SK-N-SH (cell line): ENCODE data around the gene TSC22D1. TPM values are rescaled to one million over a fixed set of nuclear protein-coding genes. Genes with fewer than 3 reads are reported as not detected.

Experiments used
- CTCF ChIA-PET: fragments of 300-600, 350-600 bp; formaldehyde crosslinking; extraction: SDS; loops from one replicate; lab custom pipeline; 2021; lab: Yijun Ruan, JAX
- POLR2A ChIA-PET: fragments of 350-600 bp; sonication (Branson Sonifier 250); formaldehyde crosslinking; extraction: SDS; loops from one replicate; lab custom pipeline; 2020; ENCODE audit warnings: antibody characterized with exemption, inconsistent platforms; lab: Yijun Ruan, JAX
- DNase-seq: peaks from one replicate; pipeline ENCODE4 v3.0.0; 2012
- H2AFZ ChIP-seq: fragments of 200-600 bp; sonication (generic); 2 replicates; pipeline ENCODE4 v1.8.1; 2016; ENCODE audit warnings: antibody characterized with exemption, mild to moderate bottlenecking, low read depth
- H3F3A ChIP-seq: fragments of 200-600 bp; sonication (generic); replicated peaks from 2 replicates; pipeline ENCODE3; 2016; ENCODE audit warnings: antibody characterized with exemption, mild to moderate bottlenecking; ENCODE audit not compliant: insufficient read depth
- H3K27ac ChIP-seq, 2 experiments: fragments of 200-500 bp in 1 of 2; fragments of 200-600 bp in 1 of 2; sonication (Bioruptor generic) in 1 of 2; sonication (generic), shearing (Covaris generic) in 1 of 2; 2 replicates each; pipeline versions ENCODE4 v1.5.1 to v1.6.1; 2014 to 2016; ENCODE audit warnings: low read depth in 2 of 2, inconsistent platforms in 1 of 2, low read length in 1 of 2, mild to moderate bottlenecking in 1 of 2, mixed read lengths in 1 of 2
- H3K27me3 ChIP-seq: fragments of 200-600 bp; sonication (generic), shearing (Covaris generic); 2 replicates; pipeline ENCODE4 v1.6.1; 2016; ENCODE audit warnings: mixed run types; ENCODE audit not compliant: insufficient read depth
- H3K36me3 ChIP-seq, 2 experiments: fragments of 200-500 bp in 1 of 2; fragments of 200-600 bp in 1 of 2; sonication (Bioruptor generic) in 1 of 2; sonication (generic) in 1 of 2; replicated peaks in 1 of 2; 2 replicates each; pipeline versions ENCODE3 to v1.5.1; 2014 to 2016; ENCODE audit warnings: low read length in 1 of 2, mild to moderate bottlenecking in 1 of 2; ENCODE audit not compliant: insufficient read depth in 2 of 2, control insufficient read depth in 1 of 2
- H3K4me1 ChIP-seq, 2 experiments: fragments of 200-500 bp in 1 of 2; fragments of 200-600 bp in 1 of 2; sonication (Bioruptor generic) in 1 of 2; sonication (generic), shearing (Covaris generic) in 1 of 2; 2 replicates each; pipeline versions ENCODE4 v1.5.1 to v1.6.1; 2014 to 2016; ENCODE audit warnings: low read depth in 1 of 2, low read length in 1 of 2, mixed run types in 1 of 2; ENCODE audit not compliant: insufficient read depth in 2 of 2, control insufficient read depth in 1 of 2
- H3K4me2 ChIP-seq: fragments of 200-600 bp; sonication (generic), shearing (Covaris generic); 2 replicates; pipeline ENCODE4 v1.6.1; 2017; ENCODE audit warnings: mixed run types
- H3K4me3 ChIP-seq, 2 experiments: fragments of 200-500 bp in 1 of 2; fragments of 200-600 bp in 1 of 2; sonication (Bioruptor generic) in 1 of 2; sonication (generic), shearing (Covaris generic) in 1 of 2; 2 replicates each; pipeline versions ENCODE4 v1.5.1 to v1.8.1; 2014 to 2016; ENCODE audit warnings: low read depth in 2 of 2, inconsistent platforms in 1 of 2, low read length in 1 of 2, mild to moderate bottlenecking in 1 of 2, mixed read lengths in 1 of 2, moderate library complexity in 1 of 2
- H3K79me2 ChIP-seq: fragments of 200-600 bp; sonication (generic); 2 replicates; pipeline ENCODE4 v1.8.1; 2017; ENCODE audit warnings: mild to moderate bottlenecking; ENCODE audit not compliant: insufficient read depth
- H3K9ac ChIP-seq: fragments of 200-600 bp; sonication (generic); 2 replicates; pipeline ENCODE4 v1.6.1; 2017; ENCODE audit warnings: mixed run types
- H3K9me2 ChIP-seq: fragments of 200-600 bp; sonication (generic); 2 replicates; pipeline ENCODE4 v1.6.1; 2017; ENCODE audit warnings: mixed run types
- H3K9me3 ChIP-seq: fragments of 200-600 bp; sonication (generic); 2 replicates; pipeline ENCODE4 v1.6.1; 2017; ENCODE audit warnings: mixed run types, mild to moderate bottlenecking, moderate library complexity
- H4K20me1 ChIP-seq: fragments of 200-600 bp; sonication (generic); 2 replicates; pipeline ENCODE4 v1.6.1; 2017; ENCODE audit warnings: mild to moderate bottlenecking, mixed run types; ENCODE audit not compliant: insufficient read depth
- CHD2 ChIP-seq: fragments of 150-350 bp; IDR thresholded peaks from 2 replicates; pipeline ENCODE4 v1.6.1; 2018; ENCODE audit warnings: low read length; ENCODE audit not compliant: partially characterized antibody
- ELF1 ChIP-seq: IDR thresholded peaks from 2 replicates; pipeline ENCODE4 v1.4.0; 2012
- EP300 ChIP-seq, 2 experiments: IDR thresholded peaks; 2 replicates each; pipeline versions ENCODE4 v1.4.0 to v1.6.1; 2012; ENCODE audit warnings: borderline replicate concordance in 1 of 2, low read depth in 1 of 2, low read length in 1 of 2
- FOXM1 ChIP-seq: IDR thresholded peaks from 2 replicates; pipeline ENCODE4 v1.4.0; 2012; ENCODE audit warnings: low read depth, mild to moderate bottlenecking
- GABPA ChIP-seq: IDR thresholded peaks from 2 replicates; pipeline ENCODE4 v1.4.0; 2012; ENCODE audit warnings: low read depth, mild to moderate bottlenecking
- IRF3 ChIP-seq: fragments of 150-350 bp; IDR thresholded peaks from 2 replicates; pipeline ENCODE4 v1.6.1; 2016; ENCODE audit warnings: mild to moderate bottlenecking, low read depth, low read length
- JUND ChIP-seq: IDR thresholded peaks from 2 replicates; pipeline ENCODE4 v1.4.0; 2012
- MAX ChIP-seq: IDR thresholded peaks from 2 replicates; pipeline ENCODE4 v1.4.0; 2012; ENCODE audit warnings: low read depth
- MXI1 ChIP-seq: IDR thresholded peaks from 2 replicates; pipeline ENCODE4 v1.6.1; 2012; ENCODE audit warnings: mild to moderate bottlenecking, low read depth, low read length, improper control_type of control experiment
- NRF1 ChIP-seq: IDR thresholded peaks from 2 replicates; pipeline ENCODE4 v1.6.1; 2012; ENCODE audit warnings: low read depth, mild to moderate bottlenecking, low read length
- POLR2AphosphoS5 ChIP-seq: IDR thresholded peaks from 2 replicates; pipeline ENCODE4 v1.6.1; 2012; ENCODE audit warnings: low read depth, low read length
- RAD21 ChIP-seq: IDR thresholded peaks from 2 replicates; pipeline ENCODE4 v1.6.1; 2012; ENCODE audit warnings: mild to moderate bottlenecking, low read length
- TAF1 ChIP-seq: IDR thresholded peaks from 2 replicates; pipeline ENCODE4 v1.6.1; 2012; ENCODE audit warnings: low read depth, mild to moderate bottlenecking, low read length, moderate library complexity, borderline replicate concordance
- TCF12 ChIP-seq: IDR thresholded peaks from 2 replicates; pipeline ENCODE4 v1.4.0; 2012
- TEAD4 ChIP-seq: IDR thresholded peaks from 2 replicates; pipeline ENCODE4 v1.4.0; 2012; ENCODE audit warnings: mild to moderate bottlenecking, borderline replicate concordance; ENCODE audit not compliant: insufficient read depth
- USF1 ChIP-seq: IDR thresholded peaks from 2 replicates; pipeline ENCODE4 v1.4.0; 2012; ENCODE audit warnings: low read depth, borderline replicate concordance
- YY1 ChIP-seq: IDR thresholded peaks from 2 replicates; pipeline ENCODE4 v1.4.0; 2012; ENCODE audit warnings: low read depth, mild to moderate bottlenecking
- ZBTB33 ChIP-seq: IDR thresholded peaks from 2 replicates; pipeline ENCODE4 v1.4.0; 2012; ENCODE audit warnings: low read depth, borderline replicate concordance
- WGBS: methylation state at CpG from one replicate; pipeline ENCODE4 v1.1.6; 2017; ENCODE audit warnings: low lambda C conversion rate; 5-methylcytosine and 5-hydroxymethylcytosine counted together
- polyA plus RNA-seq, 3 experiments: library from polyadenylated mRNA; depleted of rRNA; stranded (reverse); fragments of >200 nt; gene quantifications; 2 replicates each; pipeline ENCODE4 v1.2.3, GENCODE V29; 2012
- TF ChIP-seq, protein P1 (sequence below): fragments of 200-600 bp; sonication (generic); IDR thresholded peaks from 2 replicates; pipeline ENCODE4 v1.6.1; 2017; ENCODE audit warnings: antibody characterized with exemption, mild to moderate bottlenecking, moderate library complexity
- TF ChIP-seq, protein P2 (sequence below): IDR thresholded peaks from 2 replicates; pipeline ENCODE4; 2012

Gene TSC22D1
- polyA plus RNA-seq, 1 of the 3 experiments (the other 2 are of a cell fraction) = 137 TPM

- Histone ChIP-seq H3K79me2 (peaks cover 18% of the 10 kb centered on the region), H3K4me2 (no peak overlapping the region), H3K27ac (no peak overlapping the region; a peak in 1 of 4 replicates), H3K9me2 (no peaks in the 10 kb centered on the region), H3K9ac (no peak overlapping the region), H2AFZ (no peak overlapping the region), H3K4me1 (peaks cover 4 to 25% of the 10 kb centered on the region in 2 experiments; a peak in 2 of 4 replicates), H3F3A (peaks cover 32% of the 10 kb centered on the region), H4K20me1 (peaks cover 17% of the 10 kb centered on the region; the same call in 1 of the 2 replicates), H3K9me3 (no peaks in the 10 kb centered on the region), H3K27me3 (no peaks in the 10 kb centered on the region), H3K36me3 (peaks cover 26 to 37% of the 10 kb centered on the region in 2 experiments), H3K4me3 (no peak overlapping the region)
- 93% methylated on average over 4 of the region's 4 CpGs for WGBS
- CTCF ChIA-PET = interaction anchor here (0.8 to 1.4 kb wide), 4 partner anchors 17 to 526 kb away, joined by 3 read pairs; no protein-coding TSS in a partner anchor
- TF ChIP-seq CHD2 = no peak
- TF ChIP-seq, protein P1, sequence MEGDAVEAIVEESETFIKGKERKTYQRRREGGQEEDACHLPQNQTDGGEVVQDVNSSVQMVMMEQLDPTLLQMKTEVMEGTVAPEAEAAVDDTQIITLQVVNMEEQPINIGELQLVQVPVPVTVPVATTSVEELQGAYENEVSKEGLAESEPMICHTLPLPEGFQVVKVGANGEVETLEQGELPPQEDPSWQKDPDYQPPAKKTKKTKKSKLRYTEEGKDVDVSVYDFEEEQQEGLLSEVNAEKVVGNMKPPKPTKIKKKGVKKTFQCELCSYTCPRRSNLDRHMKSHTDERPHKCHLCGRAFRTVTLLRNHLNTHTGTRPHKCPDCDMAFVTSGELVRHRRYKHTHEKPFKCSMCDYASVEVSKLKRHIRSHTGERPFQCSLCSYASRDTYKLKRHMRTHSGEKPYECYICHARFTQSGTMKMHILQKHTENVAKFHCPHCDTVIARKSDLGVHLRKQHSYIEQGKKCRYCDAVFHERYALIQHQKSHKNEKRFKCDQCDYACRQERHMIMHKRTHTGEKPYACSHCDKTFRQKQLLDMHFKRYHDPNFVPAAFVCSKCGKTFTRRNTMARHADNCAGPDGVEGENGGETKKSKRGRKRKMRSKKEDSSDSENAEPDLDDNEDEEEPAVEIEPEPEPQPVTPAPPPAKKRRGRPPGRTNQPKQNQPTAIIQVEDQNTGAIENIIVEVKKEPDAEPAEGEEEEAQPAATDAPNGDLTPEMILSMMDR = no peak
- 0 out of 2 replicates have a peak, but pooled peaks have one; percentile 10 for TF ChIP-seq RAD21
- POLR2A ChIA-PET = no interaction called here
- DNase-seq = no peak
Measured at GRCh38 chr13:44431150-44431549, 145.0 kb downstream of the TSC22D1 start.

DNA sequence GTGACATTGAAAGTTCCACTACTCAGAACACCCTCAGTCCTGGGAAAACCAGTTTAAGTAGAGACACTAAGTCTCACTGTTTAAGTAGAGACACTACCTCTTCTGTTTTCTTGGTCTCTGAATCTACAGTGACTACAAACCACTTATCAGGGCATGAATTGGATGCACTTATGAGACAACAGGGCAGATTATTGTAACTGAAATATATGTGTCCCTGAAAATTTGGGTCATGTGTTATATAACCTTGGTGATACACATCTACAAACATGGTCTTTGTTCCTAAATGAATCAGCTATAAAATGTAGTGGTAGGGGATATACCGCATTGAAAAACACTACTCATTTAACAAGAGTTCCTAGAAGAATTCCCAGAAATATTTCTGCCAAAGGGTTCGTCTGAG lies 146.8 kb downstream of the TSC22D1 start:
- H2AFZ ChIP-seq = no peak overlapping the region
- H3K36me3 ChIP-seq = peaks cover 21 to 32% of the 10 kb centered on the region in 2 experiments
- H3F3A ChIP-seq = peaks cover 26% of the 10 kb centered on the region
- H3K27me3 ChIP-seq = no peaks in the 10 kb centered on the region
- no peaks in the 10 kb centered on the region for H3K9me3 ChIP-seq
- WGBS = 91% methylated on average over 2 of the region's 2 CpGs
- DNase-seq = no peak
- peaks cover 11% of the 10 kb centered on the region; the same call in 1 of the 2 replicates for H4K20me1 ChIP-seq
- no peak overlapping the region for H3K4me3 ChIP-seq
- ChIA-PET CTCF (interaction anchor here (1.4 kb wide), 1 partner anchor 521 kb away, joined by 4 read pairs; no protein-coding TSS in a partner anchor), POLR2A (no interaction called here)
- no peaks in the 10 kb centered on the region for H3K9me2 ChIP-seq
- H3K4me2 ChIP-seq = no peak overlapping the region
- peaks cover 4% of the 10 kb centered on the region; the same call in 1 of the 2 replicates for H3K79me2 ChIP-seq
- no peak overlapping the region for H3K9ac ChIP-seq
- peaks cover 0 to 26% of the 10 kb centered on the region in 2 experiments; a peak in 2 of 4 replicates for H3K4me1 ChIP-seq
- H3K27ac ChIP-seq = no peak overlapping the region
- no peak for TF ChIP-seq MAX
- no peak for TF ChIP-seq POLR2AphosphoS5
- no peak for TF ChIP-seq ELF1
- TF ChIP-seq ZBTB33 = no peak
- TF ChIP-seq USF1 = no peak
- TF ChIP-seq TAF1 = no peak
- TF ChIP-seq GABPA = no peak
- TF ChIP-seq JUND = no peak
- no peak for TF ChIP-seq TCF12
- no peak for TF ChIP-seq RAD21
- no peak for TF ChIP-seq YY1
- no peak for TF ChIP-seq NRF1
- TF ChIP-seq FOXM1 = no peak
- TF ChIP-seq EP300 (IDR thresholded peaks at IDR 0.05; ENCODE audit: borderline replicate concordance in 1 of 2, low read depth in 1 of 2, low read length in 1 of 2) = no peak
- no peak for TF ChIP-seq IRF3
- TF ChIP-seq CHD2 = no peak
- TF ChIP-seq MXI1 = no peak
- TF ChIP-seq, protein P2, sequence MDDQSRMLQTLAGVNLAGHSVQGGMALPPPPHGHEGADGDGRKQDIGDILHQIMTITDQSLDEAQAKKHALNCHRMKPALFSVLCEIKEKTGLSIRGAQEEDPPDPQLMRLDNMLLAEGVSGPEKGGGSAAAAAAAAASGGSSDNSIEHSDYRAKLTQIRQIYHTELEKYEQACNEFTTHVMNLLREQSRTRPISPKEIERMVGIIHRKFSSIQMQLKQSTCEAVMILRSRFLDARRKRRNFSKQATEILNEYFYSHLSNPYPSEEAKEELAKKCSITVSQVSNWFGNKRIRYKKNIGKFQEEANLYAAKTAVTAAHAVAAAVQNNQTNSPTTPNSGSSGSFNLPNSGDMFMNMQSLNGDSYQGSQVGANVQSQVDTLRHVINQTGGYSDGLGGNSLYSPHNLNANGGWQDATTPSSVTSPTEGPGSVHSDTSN = no peak
- TF ChIP-seq TEAD4 = no peak
